SIG-M5 treated with dmso at 0.1 percent for 504 hours (cell line): ENCODE results near the gene CDIPT.

ENCODE experiments used
- DNase-seq: peaks from one replicate; lab custom pipeline; 2025; ENCODE audit not compliant: unreplicated experiment; lab: John Stamatoyannopoulos, UW

Gene CDIPT

GRCh38 chr16:29831490-29831889 lies 31.5 kb downstream of the CDIPT start:
- DNase-seq, result no peak

GRCh38 chr16:29830774-29831173 lies 32.3 kb downstream of the CDIPT start:
- no peak for DNase-seq

- DNase-seq, result no peak
These were observed 36.7 kb downstream of the CDIPT start for GRCh38 chr16:29826342-29826695.

- no peak for DNase-seq
These were observed 37.6 kb downstream of the CDIPT start for GRCh38 chr16:29825145-29826044.

GRCh38 chr16:29824589-29825144 lies 38.4 kb downstream of the CDIPT start:
- no peak for DNase-seq

- DNase-seq, result no peak
These were observed 41.3 kb downstream of the CDIPT start for GRCh38 chr16:29821643-29822115.

GRCh38 chr16:29820730-29821642 lies 42.0 kb downstream of the CDIPT start:
- DNase-seq, result no peak

GRCh38 chr16:29820271-29820701 lies 42.7 kb downstream of the CDIPT start, which contains the start of gene MVP:
TSS of gene MVP (plus strand) at chr16:29820462. CDS start at chr16:29830550, 10,088 bp downstream.
- peak; percentile 74 for DNase-seq

- no peak for DNase-seq
These were observed 43.5 kb downstream of the CDIPT start for GRCh38 chr16:29819506-29819905.

- no peak for DNase-seq
These were observed 44.9 kb downstream of the CDIPT start for GRCh38 chr16:29818082-29818481.

- DNase-seq, result peak; percentile 71
These were observed 46.2 kb downstream of the CDIPT start for GRCh38 chr16:29816694-29817441.

- peak; percentile 99 for DNase-seq
These were observed 47.0 kb downstream of the CDIPT start, which contains the start of gene PAGR1 for GRCh38 chr16:29815793-29816693. TSS of gene PAGR1 (plus strand) at chr16:29816152. CDS start at chr16:29816526, 374 bp downstream.

- no peak for DNase-seq
These were observed 47.8 kb downstream of the CDIPT start for GRCh38 chr16:29815032-29815721.

- DNase-seq, result no peak
These were observed 48.4 kb downstream of the CDIPT start for GRCh38 chr16:29814592-29814991.

GRCh38 chr16:29813644-29814562 lies 49.1 kb downstream of the CDIPT start:
- DNase-seq, result no peak

GRCh38 chr16:29812754-29813643 lies 50.0 kb downstream of the CDIPT start:
- no peak for DNase-seq
